IMR-90 (cell line): ENCODE results near the gene SASH1. TPM values are rescaled to one million over a fixed set of nuclear protein-coding genes. Genes with fewer than 3 reads are reported as not detected.

Source experiments
- ATAC-seq: fragments of 200-7000 bp; cut with Tn5 transposase; 2 replicates; pipeline ENCODE4 v1.9.1; 2020; ENCODE audit warnings: low read depth, mild to moderate bottlenecking, moderate library complexity
- BruUV-seq: library from RNA; stranded (reverse); fragments of 400-500 nt; replicated peaks from 2 replicates; lab custom pipeline; 2021; lab: Mats Ljungman, UMichigan
- CTCF ChIA-PET: fragments of 300-600 bp; formaldehyde crosslinking; extraction: SDS; loops from one replicate; lab custom pipeline; 2021; ENCODE audit warnings: antibody characterized with exemption; lab: Yijun Ruan, JAX
- POLR2A ChIA-PET: fragments of 300-600 bp; sonication (Branson Sonifier 250); formaldehyde crosslinking; loops from one replicate; lab custom pipeline; 2022; ENCODE audit warnings: antibody characterized with exemption; ENCODE audit not compliant: unreplicated experiment; lab: Charles Lee
- DNase-seq: peaks from one replicate; pipeline ENCODE4 v3.0.0; 2013
- H2AFZ ChIP-seq: replicated peaks from 2 replicates; pipeline ENCODE3; 2013; ENCODE audit warnings: low read length, mild to moderate bottlenecking; ENCODE audit not compliant: poor library complexity
- H2AK5ac ChIP-seq: 2 replicates; pipeline ENCODE4 v1.6.1; 2013; ENCODE audit warnings: low read depth, low read length, inconsistent platforms
- H2AK9ac ChIP-seq: replicated peaks from 2 replicates; pipeline ENCODE3; 2013; ENCODE audit warnings: mild to moderate bottlenecking, low read depth, low read length, moderate library complexity; ENCODE audit not compliant: poor library complexity
- H2BK120ac ChIP-seq: 2 replicates; pipeline ENCODE4 v1.6.1; 2013; ENCODE audit warnings: low read depth, low read length, inconsistent platforms
- H2BK15ac ChIP-seq: 3 replicates; pipeline ENCODE4 v1.6.1; 2013; ENCODE audit warnings: low read depth, low read length, inconsistent platforms
- H2BK20ac ChIP-seq: 2 replicates; pipeline ENCODE4 v1.6.1; 2013; ENCODE audit warnings: low read depth, mild to moderate bottlenecking, inconsistent platforms, low read length, moderate library complexity
- H2BK5ac ChIP-seq: 2 replicates; pipeline ENCODE4 v1.6.1; 2013; ENCODE audit warnings: mild to moderate bottlenecking, low read depth, low read length, inconsistent platforms; ENCODE audit not compliant: poor library complexity, severe bottlenecking
- H3K14ac ChIP-seq: replicated peaks from 2 replicates; pipeline ENCODE4 v1.6.1; 2013; ENCODE audit warnings: low read depth, low read length, inconsistent platforms
- H3K18ac ChIP-seq: 2 replicates; pipeline ENCODE4 v1.6.1; 2013; ENCODE audit warnings: low read depth, low read length, control low read depth
- H3K23ac ChIP-seq: 2 replicates; pipeline ENCODE4 v1.6.1; 2013; ENCODE audit warnings: low read depth, low read length, inconsistent platforms
- H3K27ac ChIP-seq: 2 replicates; pipeline ENCODE4 v1.5.1; 2013; ENCODE audit warnings: mild to moderate bottlenecking, control low read depth, low read length; ENCODE audit not compliant: insufficient read depth
- H3K27me3 ChIP-seq: 2 replicates; pipeline ENCODE4 v1.6.1; 2013; ENCODE audit warnings: low read length; ENCODE audit not compliant: control insufficient read depth, insufficient read depth
- H3K36me3 ChIP-seq: 2 replicates; pipeline ENCODE4 v1.6.1; 2013; ENCODE audit warnings: low read length, mixed read lengths; ENCODE audit not compliant: control insufficient read depth, insufficient read depth
- H3K4ac ChIP-seq: 2 replicates; pipeline ENCODE4 v1.6.1; 2013; ENCODE audit warnings: low read depth, low read length, inconsistent platforms
- H3K4me1 ChIP-seq: 2 replicates; pipeline ENCODE4 v1.6.1; 2013; ENCODE audit warnings: low read length, mixed read lengths; ENCODE audit not compliant: control insufficient read depth, insufficient read depth
- H3K4me2 ChIP-seq: 2 replicates; pipeline ENCODE4 v1.6.1; 2013; ENCODE audit warnings: low read depth, mild to moderate bottlenecking, control low read depth, low read length, moderate library complexity
- H3K4me3 ChIP-seq: 2 replicates; pipeline ENCODE4 v1.5.1; 2013; ENCODE audit warnings: low read depth, mild to moderate bottlenecking, control low read depth, low read length, moderate library complexity; ENCODE audit not compliant: insufficient read depth
- H3K56ac ChIP-seq: 2 replicates; pipeline ENCODE4 v1.6.1; 2013; ENCODE audit warnings: low read length, inconsistent platforms; ENCODE audit not compliant: insufficient read depth; ENCODE audit errors: extremely low read depth
- H3K79me1 ChIP-seq, 2 experiments: 2 replicates each; pipeline ENCODE4 v1.6.1; 2013; ENCODE audit warnings: low read length in 2 of 2, inconsistent platforms in 1 of 2, low read depth in 1 of 2
- H3K9ac ChIP-seq: 2 replicates; pipeline ENCODE4 v1.6.1; 2013; ENCODE audit warnings: low read depth, low read length, control low read depth
- H3K9me1 ChIP-seq: 2 replicates; pipeline ENCODE4 v1.6.1; 2013; ENCODE audit warnings: low read length, inconsistent platforms; ENCODE audit not compliant: insufficient read depth
- H3K9me3 ChIP-seq: 2 replicates; pipeline ENCODE4 v1.6.1; 2013; ENCODE audit warnings: low read length; ENCODE audit not compliant: control insufficient read depth, insufficient read depth
- H4K20me1 ChIP-seq: 2 replicates; pipeline ENCODE4 v1.6.1; 2013; ENCODE audit warnings: low read length, inconsistent platforms; ENCODE audit not compliant: insufficient read depth
- H4K5ac ChIP-seq: 2 replicates; pipeline ENCODE4 v1.6.1; 2013; ENCODE audit warnings: mild to moderate bottlenecking, low read depth, low read length, control low read depth
- H4K8ac ChIP-seq, 2 experiments: 2 replicates each; pipeline ENCODE4 v1.6.1; 2013; ENCODE audit warnings: low read depth in 2 of 2, low read length in 2 of 2, control low read depth in 1 of 2, inconsistent platforms in 1 of 2
- H4K91ac ChIP-seq: 2 replicates; pipeline ENCODE4 v1.6.1; 2013; ENCODE audit warnings: low read depth, low read length, inconsistent platforms; ENCODE audit not compliant: insufficient read depth
- CEBPB ChIP-seq: IDR thresholded peaks from 2 replicates; pipeline ENCODE4 v1.6.1; 2012; ENCODE audit warnings: low read depth, low read length, improper control_type of control experiment
- ELK1 ChIP-seq: fragments of 150-350 bp; IDR thresholded peaks from 2 replicates; pipeline ENCODE4 v1.6.1; 2016; ENCODE audit warnings: low read depth, mild to moderate bottlenecking, low read length, moderate library complexity, borderline replicate concordance
- FOS ChIP-seq: fragments of 150-350 bp; IDR thresholded peaks from 2 replicates; pipeline ENCODE4 v1.6.1; 2016; ENCODE audit warnings: low read depth, low read length
- NFE2L2 ChIP-seq: fragments of 150-350 bp; IDR thresholded peaks from 2 replicates; pipeline ENCODE4 v1.6.1; 2016; ENCODE audit warnings: low read depth, mild to moderate bottlenecking, low read length
- WGBS, 2 experiments: methylation state at CpG; one replicate each; pipeline versions ENCODE4 v1.1.5 to v1.1.7; 2013; ENCODE audit warnings: missing lambda C conversion rate in 2 of 2; ENCODE audit not compliant: insufficient read length in 1 of 2; ENCODE audit errors: extremely low coverage in 2 of 2; 5-methylcytosine and 5-hydroxymethylcytosine counted together
- dilution Hi-C: fragments of 300-500 bp; cut with HindIII; formaldehyde crosslinking; loops from one replicate; pipeline ENCODE4 v1.14.3; 2018; ENCODE audit warnings: low sequenced_read_pairs; ENCODE audit not compliant: unreplicated experiment
- in situ Hi-C: fragments of 300-500 bp; cut with MboI; formaldehyde crosslinking; loops from 3 replicates; pipeline ENCODE4 v1.14.3; 2019; ENCODE audit warnings: low sequenced_read_pairs, inconsistent platforms, mixed read lengths
- intact Hi-C: fragments of 100-400 bp; cut with micrococcal nuclease; formaldehyde crosslinking; loops from 2 replicates; pipeline ENCODE4 v1.10.0; 2022
- polyA plus RNA-seq, 3 experiments: library from polyadenylated mRNA; depleted of rRNA; stranded (reverse); fragments of >200 nt; gene quantifications; 2 replicates each; pipeline ENCODE4 v1.2.3, GENCODE V29; 2012; ENCODE audit warnings: low replicate concordance in 1 of 3
- total RNA-seq: library from RNA; depleted of rRNA; stranded (reverse); fragments of >200 nt; gene quantifications from 2 replicates; pipeline ENCODE4 v1.2.3, GENCODE V29; 2012
- TF ChIP-seq, protein P1 (sequence below): conservative IDR thresholded peaks from 2 replicates; pipeline ENCODE4 v1.5.1; 2012; ENCODE audit warnings: mild to moderate bottlenecking, low read depth, low read length, improper control_type of control experiment

SASH1 gene
- total and polyA plus RNA-seq, 2 of the 4 experiments (the other 2 are of a cell fraction), result 11.6 to 16.5 TPM

DNA sequence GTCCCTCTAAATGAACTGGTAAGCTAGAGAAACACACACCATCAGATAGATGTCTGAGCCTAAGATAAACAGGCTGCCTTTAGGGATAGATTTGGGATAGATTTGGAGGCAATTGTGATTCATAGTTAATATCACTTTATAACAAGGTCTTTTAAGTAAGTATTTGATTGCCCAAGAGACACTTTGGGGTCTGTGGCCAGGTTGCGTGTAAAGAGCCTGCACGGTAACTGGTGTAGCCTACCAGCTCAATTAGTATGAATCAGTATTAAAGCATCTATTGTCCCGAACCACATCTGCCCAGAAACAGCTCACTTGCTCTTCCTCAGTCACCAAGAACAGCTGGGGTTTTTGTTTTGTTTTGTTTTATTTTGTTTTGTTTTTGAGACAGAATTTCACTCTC is 193.3 kb downstream of the SASH1 start:
- H3K4me2 ChIP-seq, result no peak overlapping the region
- no peak overlapping the region for H3K9ac ChIP-seq
- H2BK15ac ChIP-seq, result peak overlapping the region; percentile 25; the same call in 1 of the 3 replicates
- no peaks in the 10 kb centered on the region for H3K9me3 ChIP-seq
- H2BK20ac ChIP-seq, result peak overlapping the region; percentile 42; the same call in 1 of the 2 replicates
- H4K91ac ChIP-seq, result no peak overlapping the region; the same call in 1 of the 2 replicates
- intact Hi-C loops (no loop called here), in situ Hi-C loops (no loop called here), dilution Hi-C loops (no loop called here)
- ATAC-seq (peak; percentile 38), DNase-seq (peak; percentile 62)
- H3K79me1 ChIP-seq, result peaks cover 45 to 71% of the 10 kb centered on the region in 2 experiments
- H2BK5ac ChIP-seq, result peak overlapping the region; percentile 71
- H2AK9ac ChIP-seq, result no peak overlapping the region
- ChIA-PET CTCF (interaction anchor here (1.7 kb wide), 1 partner anchor 9 kb away, joined by 4 read pairs; no protein-coding TSS in a partner anchor), POLR2A (interaction anchor here (0.6 kb wide), 1 partner anchor 272 kb away, joined by 9 read pairs; no protein-coding TSS in a partner anchor)
- peak overlapping the region; percentile 39; the same call in 1 of the 2 replicates for H3K4ac ChIP-seq
- peak overlapping the region; percentile 44; the same call in 1 of the 2 replicates for H3K14ac ChIP-seq
- H2AK5ac ChIP-seq, result no peak overlapping the region
- no TSS peak for BruUV-seq
- H3K4me1 ChIP-seq, result peaks cover 27% of the 10 kb centered on the region
- peak overlapping the region; percentile 2; the same call in 1 of the 2 replicates for H3K27ac ChIP-seq
- 0 out of 4 replicates have a peak overlapping the region, but pooled peaks of 1 of the 2 experiments have one; percentile 44 for H4K8ac ChIP-seq
- H3K27me3 ChIP-seq, result no peaks in the 10 kb centered on the region
- H3K18ac ChIP-seq, result peak overlapping the region; percentile 33; the same call in 1 of the 2 replicates
- no peak overlapping the region; the same call in 1 of the 2 replicates for H3K56ac ChIP-seq
- H3K23ac ChIP-seq, result peak overlapping the region; percentile 52; the same call in 1 of the 2 replicates
- no CpG with 5 or more reads among the region's 3 CpGs for WGBS, 2 experiments
- H4K5ac ChIP-seq, result no peak overlapping the region
- H4K20me1 ChIP-seq, result no peaks in the 10 kb centered on the region
- H3K4me3 ChIP-seq, result no peak overlapping the region
- no peak for TF ChIP-seq FOS
- TF ChIP-seq CEBPB, result peak; percentile 44; the same call in 1 of the 2 replicates
- TF ChIP-seq, protein P1, sequence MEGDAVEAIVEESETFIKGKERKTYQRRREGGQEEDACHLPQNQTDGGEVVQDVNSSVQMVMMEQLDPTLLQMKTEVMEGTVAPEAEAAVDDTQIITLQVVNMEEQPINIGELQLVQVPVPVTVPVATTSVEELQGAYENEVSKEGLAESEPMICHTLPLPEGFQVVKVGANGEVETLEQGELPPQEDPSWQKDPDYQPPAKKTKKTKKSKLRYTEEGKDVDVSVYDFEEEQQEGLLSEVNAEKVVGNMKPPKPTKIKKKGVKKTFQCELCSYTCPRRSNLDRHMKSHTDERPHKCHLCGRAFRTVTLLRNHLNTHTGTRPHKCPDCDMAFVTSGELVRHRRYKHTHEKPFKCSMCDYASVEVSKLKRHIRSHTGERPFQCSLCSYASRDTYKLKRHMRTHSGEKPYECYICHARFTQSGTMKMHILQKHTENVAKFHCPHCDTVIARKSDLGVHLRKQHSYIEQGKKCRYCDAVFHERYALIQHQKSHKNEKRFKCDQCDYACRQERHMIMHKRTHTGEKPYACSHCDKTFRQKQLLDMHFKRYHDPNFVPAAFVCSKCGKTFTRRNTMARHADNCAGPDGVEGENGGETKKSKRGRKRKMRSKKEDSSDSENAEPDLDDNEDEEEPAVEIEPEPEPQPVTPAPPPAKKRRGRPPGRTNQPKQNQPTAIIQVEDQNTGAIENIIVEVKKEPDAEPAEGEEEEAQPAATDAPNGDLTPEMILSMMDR, result no peak
- TF ChIP-seq ELK1, result no peak
- no peak for TF ChIP-seq NFE2L2
- H3K36me3 ChIP-seq, result peaks cover 64% of the 10 kb centered on the region
- peaks cover 49% of the 10 kb centered on the region for H3K9me1 ChIP-seq
- H2AFZ ChIP-seq, result no peak overlapping the region
- H2BK120ac ChIP-seq, result peak overlapping the region; percentile 47; the same call in 1 of the 2 replicates
